SU-DHL-6 (cell line): Measurements from ENCODE around the gene ALKBH2.

ENCODE experiments used
- H2AFZ ChIP-seq: fragments of 200-600 bp; sonication (generic); 2 replicates; pipeline ENCODE4 v1.6.1; 2014; ENCODE audit warnings: low read depth, mild to moderate bottlenecking, moderate library complexity, mixed read lengths, antibody characterized with exemption, low read length; ENCODE audit not compliant: severe bottlenecking
- H3F3A ChIP-seq: fragments of 200-600 bp; shearing (Covaris generic); 2 replicates; pipeline ENCODE4 v1.6.0; 2016; ENCODE audit warnings: antibody characterized with exemption, mild to moderate bottlenecking; ENCODE audit not compliant: insufficient read depth
- H3K27ac ChIP-seq: fragments of 200-600 bp; sonication (generic); 2 replicates; pipeline ENCODE4 v1.5.1; 2016; ENCODE audit warnings: low read depth, mild to moderate bottlenecking, low read length, moderate library complexity, mixed read lengths
- H3K27me3 ChIP-seq: fragments of 200-600 bp; sonication (generic), shearing (Covaris generic); 2 replicates; pipeline ENCODE4 v1.6.0; 2014; ENCODE audit warnings: mild to moderate bottlenecking, low read length
- H3K36me3 ChIP-seq: fragments of 200-600 bp; sonication (generic); 2 replicates; pipeline ENCODE4 v1.6.1; 2014; ENCODE audit warnings: mild to moderate bottlenecking, low read length, mixed read lengths
- H3K4me2 ChIP-seq: fragments of 300-600, 200-600 bp; shearing (Covaris generic), sonication (generic); 2 replicates; pipeline ENCODE4 v1.6.0; 2014; ENCODE audit warnings: low read length, low read depth, mild to moderate bottlenecking; ENCODE audit not compliant: poor library complexity, severe bottlenecking
- H3K4me3 ChIP-seq: fragments of 200-600 bp; sonication (generic); 2 replicates; pipeline ENCODE4 v1.5.1; 2014; ENCODE audit warnings: antibody characterized with exemption, low read length, mild to moderate bottlenecking, mixed read lengths; ENCODE audit not compliant: insufficient read depth, poor library complexity, severe bottlenecking
- H3K79me2 ChIP-seq: fragments of 200-600 bp; sonication (generic); 2 replicates; pipeline ENCODE4 v1.6.1; 2014; ENCODE audit warnings: mild to moderate bottlenecking, low read length, moderate library complexity; ENCODE audit not compliant: insufficient read depth
- H3K9ac ChIP-seq: fragments of 200-600 bp; sonication (generic); 2 replicates; pipeline ENCODE4 v1.7.0; 2014; ENCODE audit warnings: mild to moderate bottlenecking, low read length
- H3K9me2 ChIP-seq: fragments of 200-600 bp; sonication (generic); replicated peaks from 2 replicates; pipeline ENCODE4 v1.6.1; 2014; ENCODE audit warnings: low read length; ENCODE audit not compliant: insufficient read depth
- H3K9me3 ChIP-seq: fragments of 200-600 bp; sonication (generic); 2 replicates; pipeline ENCODE4 v1.6.1; 2014; ENCODE audit warnings: low read length, mixed read lengths; ENCODE audit not compliant: insufficient read depth
- H4K20me1 ChIP-seq: fragments of 200-600 bp; sonication (generic); 2 replicates; pipeline ENCODE4 v1.6.1; 2014; ENCODE audit warnings: low read depth, mild to moderate bottlenecking, antibody characterized with exemption, low read length, moderate library complexity, mixed read lengths
- EZH2phosphoT487 ChIP-seq: fragments of 200-600 bp; sonication (generic), shearing (Covaris generic); conservative IDR thresholded peaks from 2 replicates; pipeline ENCODE4 v1.6.1; 2018; ENCODE audit warnings: mild to moderate bottlenecking, antibody characterized with exemption, low read length, moderate library complexity, mixed read lengths
- TF ChIP-seq, protein P1 (sequence below): fragments of 200-600 bp; sonication (generic); IDR thresholded peaks from one replicate; pipeline ENCODE4 v1.5.1; 2017; ENCODE audit warnings: antibody characterized with exemption, mild to moderate bottlenecking, low read length, moderate library complexity; ENCODE audit not compliant: insufficient read depth, poor library complexity, severe bottlenecking

The ALKBH2 gene

DNA sequence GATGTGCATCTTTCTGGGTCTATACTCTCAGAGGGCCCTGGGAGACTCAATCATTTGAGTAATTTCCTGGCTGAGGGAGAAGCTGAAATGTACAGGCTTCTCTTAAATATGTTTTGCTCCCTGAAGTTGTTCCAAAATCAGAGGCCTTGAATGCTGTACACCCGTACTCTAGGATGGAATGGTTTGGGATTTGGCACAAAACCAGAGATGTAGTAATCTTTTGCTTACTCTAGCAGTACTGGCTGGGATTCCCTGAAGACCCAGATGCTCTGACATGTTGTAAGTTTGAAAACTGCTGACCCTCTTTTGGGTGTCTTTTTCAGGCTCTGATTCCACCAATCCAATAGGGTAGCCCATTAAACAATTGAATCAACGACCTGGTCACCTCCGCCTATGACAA, 33.5 kb upstream of the ALKBH2 start:
- Histone ChIP-seq H3K9me3 (no peaks in the 10 kb centered on the region), H3K4me2 (no peak overlapping the region), H3K27ac (no peak overlapping the region), H3K9ac (no peak overlapping the region), H2AFZ (no peak overlapping the region), H3K27me3 (no peaks in the 10 kb centered on the region), H3K4me3 (no peak overlapping the region), H3K9me2 (no peaks in the 10 kb centered on the region), H3K36me3 (no peaks in the 10 kb centered on the region), H4K20me1 (no peaks in the 10 kb centered on the region), H3K79me2 (no peaks in the 10 kb centered on the region), H3F3A (no peaks in the 10 kb centered on the region)
- TF ChIP-seq, protein P1, sequence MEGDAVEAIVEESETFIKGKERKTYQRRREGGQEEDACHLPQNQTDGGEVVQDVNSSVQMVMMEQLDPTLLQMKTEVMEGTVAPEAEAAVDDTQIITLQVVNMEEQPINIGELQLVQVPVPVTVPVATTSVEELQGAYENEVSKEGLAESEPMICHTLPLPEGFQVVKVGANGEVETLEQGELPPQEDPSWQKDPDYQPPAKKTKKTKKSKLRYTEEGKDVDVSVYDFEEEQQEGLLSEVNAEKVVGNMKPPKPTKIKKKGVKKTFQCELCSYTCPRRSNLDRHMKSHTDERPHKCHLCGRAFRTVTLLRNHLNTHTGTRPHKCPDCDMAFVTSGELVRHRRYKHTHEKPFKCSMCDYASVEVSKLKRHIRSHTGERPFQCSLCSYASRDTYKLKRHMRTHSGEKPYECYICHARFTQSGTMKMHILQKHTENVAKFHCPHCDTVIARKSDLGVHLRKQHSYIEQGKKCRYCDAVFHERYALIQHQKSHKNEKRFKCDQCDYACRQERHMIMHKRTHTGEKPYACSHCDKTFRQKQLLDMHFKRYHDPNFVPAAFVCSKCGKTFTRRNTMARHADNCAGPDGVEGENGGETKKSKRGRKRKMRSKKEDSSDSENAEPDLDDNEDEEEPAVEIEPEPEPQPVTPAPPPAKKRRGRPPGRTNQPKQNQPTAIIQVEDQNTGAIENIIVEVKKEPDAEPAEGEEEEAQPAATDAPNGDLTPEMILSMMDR, result no peak
- TF ChIP-seq EZH2phosphoT487, result no peak

DNA sequence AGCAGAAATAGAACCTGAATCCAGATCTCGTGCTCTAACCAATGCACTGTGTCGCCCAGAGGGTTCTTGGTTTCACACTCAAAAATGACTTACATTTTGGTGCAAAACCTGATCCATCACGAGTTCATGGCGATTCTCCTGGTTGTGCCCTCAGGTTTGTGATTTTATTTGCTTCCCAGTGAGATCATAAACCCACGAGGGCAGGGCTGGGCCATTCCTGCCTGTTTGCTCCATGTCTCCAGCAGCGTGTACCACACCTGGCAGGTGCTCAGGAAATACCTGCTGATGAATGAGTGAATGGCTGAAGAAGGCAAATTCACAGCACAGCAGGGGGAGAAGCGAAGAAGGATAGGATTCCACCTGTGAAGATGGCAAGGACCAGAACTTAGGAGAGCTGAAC, 32.5 kb upstream of the ALKBH2 start:
- H3K4me2 ChIP-seq, result no peak overlapping the region
- TF ChIP-seq, protein P1, result no peak
- TF ChIP-seq EZH2phosphoT487, result no peak

DNA sequence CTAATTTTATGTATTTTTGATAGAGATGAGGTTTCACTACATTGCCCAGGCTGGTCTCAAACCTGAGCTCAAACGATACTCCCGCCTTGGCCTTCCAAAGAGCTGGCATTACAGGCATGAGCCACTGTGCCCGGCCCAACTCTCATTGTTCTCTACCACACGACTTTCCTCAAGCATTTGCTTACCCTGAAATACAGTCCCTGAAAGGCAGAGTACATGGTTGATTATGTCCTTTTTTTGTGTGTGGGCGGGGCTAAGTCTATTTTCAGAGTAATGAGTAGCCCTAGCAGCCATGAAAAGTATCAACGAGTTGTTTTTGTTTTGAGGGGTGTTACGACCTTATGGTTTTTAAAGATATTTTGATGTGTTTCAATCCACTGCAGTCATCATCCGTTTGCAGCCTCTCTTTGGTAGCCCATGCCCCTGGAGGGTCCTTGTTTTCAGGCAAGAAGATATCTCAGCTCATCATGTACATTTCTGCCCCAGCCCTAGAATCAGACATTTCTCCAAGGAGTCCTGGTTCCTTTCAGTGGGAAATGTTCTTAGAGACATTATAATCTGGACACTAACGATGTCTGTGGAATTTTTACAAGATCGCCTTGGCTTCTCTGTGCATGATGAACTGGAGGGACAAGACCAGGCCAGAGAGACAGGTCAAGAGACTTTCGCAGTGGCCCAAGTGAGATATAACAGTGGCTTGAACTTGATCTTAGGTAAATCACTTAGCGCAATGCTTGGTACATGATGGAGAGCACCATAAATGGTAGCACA, 31.8 kb upstream of the ALKBH2 start:
- no peak overlapping the region for H3K9ac ChIP-seq
- H3K79me2 ChIP-seq, result no peaks in the 10 kb centered on the region
- TF ChIP-seq EZH2phosphoT487, result no peak
- TF ChIP-seq, protein P1, result no peak
- H4K20me1 ChIP-seq, result no peaks in the 10 kb centered on the region
- H2AFZ ChIP-seq, result no peak overlapping the region
- no peaks in the 10 kb centered on the region for H3K27me3 ChIP-seq
- no peaks in the 10 kb centered on the region for H3K9me2 ChIP-seq
- H3F3A ChIP-seq, result no peaks in the 10 kb centered on the region
- no peak overlapping the region for H3K27ac ChIP-seq
- H3K36me3 ChIP-seq, result no peaks in the 10 kb centered on the region
- no peak overlapping the region for H3K4me2 ChIP-seq
- no peak overlapping the region for H3K4me3 ChIP-seq
- H3K9me3 ChIP-seq, result no peaks in the 10 kb centered on the region

More for the DNA sequence above, 32.5 kb upstream of the ALKBH2 start:
- Histone ChIP-seq H3K36me3 (no peaks in the 10 kb centered on the region), H3K4me3 (no peak overlapping the region), H3F3A (no peaks in the 10 kb centered on the region), H4K20me1 (no peaks in the 10 kb centered on the region), H3K9me3 (no peaks in the 10 kb centered on the region), H2AFZ (no peak overlapping the region), H3K27me3 (no peaks in the 10 kb centered on the region), H3K9ac (no peak overlapping the region), H3K27ac (no peak overlapping the region), H3K79me2 (no peaks in the 10 kb centered on the region), H3K9me2 (no peaks in the 10 kb centered on the region)
